HUES6 (cell line): ENCODE data around the gene OMG.

ENCODE experiments used
- H3K27ac ChIP-seq: 2 replicates; pipeline ENCODE4 v1.7.0; 2013; ENCODE audit warnings: low read depth, mild to moderate bottlenecking, low read length, inconsistent platforms
- H3K27me3 ChIP-seq: 2 replicates; pipeline ENCODE4 v1.6.1; 2013; ENCODE audit warnings: low read length; ENCODE audit not compliant: control insufficient read depth, insufficient read depth
- H3K36me3 ChIP-seq: 2 replicates; pipeline ENCODE4 v1.6.1; 2013; ENCODE audit warnings: low read length; ENCODE audit not compliant: control insufficient read depth, insufficient read depth
- H3K4me1 ChIP-seq: 2 replicates; pipeline ENCODE4 v1.6.1; 2013; ENCODE audit warnings: low read length; ENCODE audit not compliant: control insufficient read depth, insufficient read depth
- H3K4me3 ChIP-seq: 2 replicates; pipeline ENCODE4 v1.5.1; 2013; ENCODE audit warnings: low read depth, low read length
- H3K9ac ChIP-seq: one replicate; pipeline ENCODE4 v1.6.1; 2013; ENCODE audit warnings: mild to moderate bottlenecking, low read length
- H3K9me3 ChIP-seq: 2 replicates; pipeline ENCODE4 v1.6.1; 2013; ENCODE audit warnings: low read depth, low read length; ENCODE audit not compliant: control insufficient read depth, insufficient read depth

The OMG gene

GRCh38 chr17:31286587-31286986, 10.5 kb downstream of the OMG start:
- Histone ChIP-seq H3K27me3 (no peaks in the 10 kb centered on the region), H3K4me1 (no peaks in the 10 kb centered on the region), H3K9me3 (no peaks in the 10 kb centered on the region), H3K36me3 (peaks cover 3% of the 10 kb centered on the region), H3K9ac (no peak overlapping the region), H3K27ac (no peak overlapping the region), H3K4me3 (no peak overlapping the region)

- no peak overlapping the region for H3K27ac ChIP-seq
- H3K36me3 ChIP-seq, result peaks cover 11% of the 10 kb centered on the region
- H3K9me3 ChIP-seq, result no peaks in the 10 kb centered on the region
- no peaks in the 10 kb centered on the region for H3K27me3 ChIP-seq
- no peak overlapping the region for H3K4me3 ChIP-seq
- peaks cover 7% of the 10 kb centered on the region; the same call in 1 of the 2 replicates for H3K4me1 ChIP-seq
- H3K9ac ChIP-seq, result no peak overlapping the region
These were observed 13.2 kb downstream of the OMG start for GRCh38 chr17:31283841-31284240.

GRCh38 chr17:31281061-31281460, 16.0 kb downstream of the OMG start:
- no peak overlapping the region for H3K4me3 ChIP-seq
- peaks cover 7% of the 10 kb centered on the region; the same call in 1 of the 2 replicates for H3K4me1 ChIP-seq
- H3K27me3 ChIP-seq, result no peaks in the 10 kb centered on the region
- peaks cover 17% of the 10 kb centered on the region for H3K36me3 ChIP-seq
- H3K27ac ChIP-seq, result no peak overlapping the region
- H3K9ac ChIP-seq, result no peak overlapping the region
- H3K9me3 ChIP-seq, result no peaks in the 10 kb centered on the region

DNA sequence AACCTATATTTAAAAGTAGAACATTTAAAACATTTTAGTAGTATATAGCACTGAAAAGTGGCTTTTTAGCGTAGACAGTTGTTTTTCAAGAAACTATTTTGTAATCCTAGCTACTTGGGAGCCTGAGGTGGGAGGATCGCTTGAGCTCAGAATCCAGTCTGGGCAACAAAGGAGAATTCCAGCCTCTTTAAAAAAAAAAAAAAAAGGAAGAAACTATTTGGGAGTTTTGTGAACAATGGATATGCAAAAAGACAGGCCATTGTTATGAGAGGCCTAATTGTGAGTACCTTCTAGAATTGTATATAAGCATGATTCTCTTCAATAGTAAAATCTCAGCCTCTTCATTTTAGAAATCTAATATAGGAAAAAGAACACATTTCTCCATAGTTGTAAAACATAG, 17.6 kb downstream of the OMG start:
- Histone ChIP-seq H3K9ac (no peak overlapping the region), H3K4me3 (no peak overlapping the region), H3K27ac (no peak overlapping the region), H3K27me3 (no peaks in the 10 kb centered on the region), H3K9me3 (no peaks in the 10 kb centered on the region), H3K4me1 (peaks cover 7% of the 10 kb centered on the region; the same call in 1 of the 2 replicates), H3K36me3 (peaks cover 17% of the 10 kb centered on the region)

DNA sequence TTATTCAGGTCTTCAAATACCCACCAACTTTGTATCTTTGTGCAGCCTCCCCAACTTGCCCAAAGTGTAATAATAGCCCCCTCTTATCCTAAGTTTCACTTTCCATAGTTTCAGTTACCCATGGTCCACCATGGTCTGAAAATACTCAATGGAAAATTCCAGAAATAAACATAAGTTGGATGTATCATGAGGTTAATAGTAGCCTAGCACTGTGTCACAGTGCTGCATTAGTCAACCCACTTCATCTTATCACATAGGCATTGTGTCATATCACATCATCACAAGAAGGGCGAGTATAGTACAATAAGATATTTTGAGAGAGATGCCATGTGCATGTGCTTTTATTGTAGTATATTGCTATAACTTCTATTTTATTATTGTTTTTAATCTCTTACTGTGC, 21.9 kb downstream of the OMG start:
- Histone ChIP-seq H3K27ac (no peak overlapping the region), H3K9me3 (no peaks in the 10 kb centered on the region), H3K27me3 (no peaks in the 10 kb centered on the region), H3K36me3 (peaks cover 11% of the 10 kb centered on the region), H3K4me1 (peaks cover 7% of the 10 kb centered on the region; the same call in 1 of the 2 replicates), H3K4me3 (no peak overlapping the region), H3K9ac (no peak overlapping the region)

GRCh38 chr17:31274252-31274651, 22.8 kb downstream of the OMG start:
- Histone ChIP-seq H3K36me3 (peaks cover 13% of the 10 kb centered on the region), H3K27ac (no peak overlapping the region), H3K4me3 (no peak overlapping the region), H3K9ac (no peak overlapping the region), H3K27me3 (no peaks in the 10 kb centered on the region), H3K4me1 (peaks cover 11% of the 10 kb centered on the region), H3K9me3 (no peaks in the 10 kb centered on the region)

DNA sequence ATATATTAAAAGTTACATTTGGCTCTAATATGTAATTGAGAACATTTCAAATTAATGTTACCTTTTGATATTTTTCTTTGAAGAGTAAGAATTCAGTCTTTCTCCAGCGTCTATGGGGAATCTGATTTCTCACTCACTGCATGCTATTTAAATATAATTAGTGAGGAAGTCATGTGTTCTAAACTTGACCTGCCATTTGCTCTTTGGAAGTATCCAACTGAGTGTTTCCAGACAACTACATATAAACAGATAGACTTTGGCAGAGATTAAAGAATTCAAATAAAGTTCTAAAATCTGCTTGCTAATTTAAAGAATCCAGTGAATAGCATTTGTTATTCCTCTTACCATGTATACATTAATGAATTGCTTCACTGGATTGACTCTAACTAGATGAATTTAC, 23.5 kb downstream of the OMG start:
- Histone ChIP-seq H3K36me3 (peaks cover 16% of the 10 kb centered on the region), H3K27me3 (no peaks in the 10 kb centered on the region), H3K4me1 (peaks cover 11% of the 10 kb centered on the region; the same call in 1 of the 2 replicates), H3K4me3 (no peak overlapping the region), H3K9me3 (no peaks in the 10 kb centered on the region), H3K9ac (no peak overlapping the region), H3K27ac (no peak overlapping the region)

GRCh38 chr17:31272803-31273202, 24.2 kb downstream of the OMG start:
- H3K9me3 ChIP-seq, result no peaks in the 10 kb centered on the region
- no peaks in the 10 kb centered on the region for H3K27me3 ChIP-seq
- peaks cover 17% of the 10 kb centered on the region for H3K36me3 ChIP-seq
- H3K9ac ChIP-seq, result no peak overlapping the region
- H3K4me1 ChIP-seq, result peaks cover 11% of the 10 kb centered on the region; the same call in 1 of the 2 replicates
- H3K27ac ChIP-seq, result no peak overlapping the region
- no peak overlapping the region for H3K4me3 ChIP-seq

- Histone ChIP-seq H3K9me3 (no peaks in the 10 kb centered on the region), H3K9ac (no peak overlapping the region), H3K4me1 (peaks cover 11% of the 10 kb centered on the region; the same call in 1 of the 2 replicates), H3K27ac (no peak overlapping the region), H3K36me3 (peaks cover 16% of the 10 kb centered on the region), H3K27me3 (no peaks in the 10 kb centered on the region), H3K4me3 (no peak overlapping the region)
These were observed 24.8 kb downstream of the OMG start for GRCh38 chr17:31272236-31272635.

DNA sequence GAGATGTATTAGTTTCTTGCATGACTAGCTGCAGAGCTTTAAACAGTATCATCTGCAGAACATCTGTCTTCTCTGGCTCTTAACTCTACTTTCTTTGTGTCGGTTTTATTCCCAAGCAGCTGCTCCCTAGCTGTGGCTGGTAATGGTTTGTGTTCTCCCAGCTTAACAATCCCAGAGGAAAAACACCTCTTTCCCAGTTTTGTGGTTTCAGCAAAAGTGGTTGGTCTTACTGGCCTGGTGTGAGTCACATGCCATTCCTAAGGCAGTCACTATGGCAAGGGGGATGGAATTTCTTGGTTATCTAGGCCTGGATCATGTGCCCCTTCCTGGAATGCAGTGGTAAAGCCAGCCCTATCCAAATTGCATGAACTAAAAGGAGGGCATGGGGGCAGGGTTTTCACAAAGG, 27.5 kb downstream of the OMG start:
- H3K27me3 ChIP-seq, result no peaks in the 10 kb centered on the region
- H3K4me1 ChIP-seq, result peaks cover 11% of the 10 kb centered on the region; the same call in 1 of the 2 replicates
- peak overlapping the region; percentile 18; the same call in 1 of the 2 replicates for H3K27ac ChIP-seq
- no peak overlapping the region for H3K4me3 ChIP-seq
- H3K36me3 ChIP-seq, result peaks cover 23% of the 10 kb centered on the region
- H3K9ac ChIP-seq, result no peak overlapping the region
- H3K9me3 ChIP-seq, result no peaks in the 10 kb centered on the region

DNA sequence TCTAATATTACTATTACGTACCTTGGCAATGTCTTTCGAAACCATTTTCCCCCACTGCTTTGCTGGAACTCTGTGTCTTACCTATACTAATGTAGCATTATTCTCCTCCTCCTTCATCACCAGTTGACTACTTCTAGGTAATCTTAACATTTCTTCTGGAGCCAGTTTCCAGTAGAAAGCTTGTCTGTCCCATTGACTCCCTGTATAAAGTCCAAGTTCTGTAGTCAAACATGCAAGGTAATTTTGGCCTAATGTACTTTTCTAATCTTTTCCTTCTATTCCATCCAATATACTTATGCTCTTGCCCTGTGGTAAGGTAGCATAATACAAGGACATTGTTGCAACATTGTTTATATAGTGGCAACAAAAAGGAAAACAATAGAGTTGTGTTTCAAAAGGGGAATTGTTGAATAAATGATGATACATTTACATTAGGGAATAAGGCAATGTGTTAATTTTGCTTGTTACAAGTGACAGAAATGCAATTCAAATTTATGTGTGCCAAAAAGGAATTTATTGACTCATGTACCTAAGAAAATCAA, 27.9 kb downstream of the OMG start:
- no peak overlapping the region for H3K4me3 ChIP-seq
- no peaks in the 10 kb centered on the region for H3K27me3 ChIP-seq
- no peak overlapping the region for H3K9ac ChIP-seq
- peaks cover 11% of the 10 kb centered on the region; the same call in 1 of the 2 replicates for H3K4me1 ChIP-seq
- H3K9me3 ChIP-seq, result no peaks in the 10 kb centered on the region
- peak overlapping the region; percentile 18; the same call in 1 of the 2 replicates for H3K27ac ChIP-seq
- peaks cover 23% of the 10 kb centered on the region for H3K36me3 ChIP-seq
